GM18909 (cell line): Measurements from ENCODE around the gene RGS2.

Experiments used
- ATAC-seq: cut with Tn5 transposase; IDR thresholded peaks from one replicate; pipeline ENCODE4 v1.9.1; 2021; ENCODE audit warnings: mild to moderate bottlenecking; ENCODE audit not compliant: unreplicated experiment, poor library complexity

The RGS2 gene

GRCh38 chr1:192821296-192821695 lies 12.5 kb downstream of the RGS2 start:
- no peak for ATAC-seq

DNA sequence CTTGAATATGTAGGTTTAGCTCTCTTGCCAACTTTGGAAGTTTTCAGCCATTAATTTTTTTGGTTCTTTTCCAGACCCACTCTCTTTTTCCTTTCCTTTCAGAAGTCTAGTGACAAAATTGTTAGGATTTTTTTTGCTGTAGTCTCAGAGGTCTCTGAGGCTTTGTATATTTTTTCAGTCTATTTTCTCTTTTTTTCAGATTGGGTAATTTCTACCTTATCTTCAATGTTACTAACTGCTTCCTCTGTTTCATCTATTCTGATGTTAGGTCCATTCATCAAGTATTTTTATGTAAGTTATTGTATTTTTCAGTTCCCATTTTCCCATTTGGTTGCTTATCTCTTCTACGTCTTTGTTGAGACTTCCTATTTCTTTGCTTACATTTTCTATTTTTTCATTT lies 15.7 kb downstream of the RGS2 start:
- ATAC-seq: no peak

- peak; percentile 78 for ATAC-seq
Observed at GRCh38 chr1:192826791-192827546, 18.1 kb downstream of the RGS2 start.

DNA sequence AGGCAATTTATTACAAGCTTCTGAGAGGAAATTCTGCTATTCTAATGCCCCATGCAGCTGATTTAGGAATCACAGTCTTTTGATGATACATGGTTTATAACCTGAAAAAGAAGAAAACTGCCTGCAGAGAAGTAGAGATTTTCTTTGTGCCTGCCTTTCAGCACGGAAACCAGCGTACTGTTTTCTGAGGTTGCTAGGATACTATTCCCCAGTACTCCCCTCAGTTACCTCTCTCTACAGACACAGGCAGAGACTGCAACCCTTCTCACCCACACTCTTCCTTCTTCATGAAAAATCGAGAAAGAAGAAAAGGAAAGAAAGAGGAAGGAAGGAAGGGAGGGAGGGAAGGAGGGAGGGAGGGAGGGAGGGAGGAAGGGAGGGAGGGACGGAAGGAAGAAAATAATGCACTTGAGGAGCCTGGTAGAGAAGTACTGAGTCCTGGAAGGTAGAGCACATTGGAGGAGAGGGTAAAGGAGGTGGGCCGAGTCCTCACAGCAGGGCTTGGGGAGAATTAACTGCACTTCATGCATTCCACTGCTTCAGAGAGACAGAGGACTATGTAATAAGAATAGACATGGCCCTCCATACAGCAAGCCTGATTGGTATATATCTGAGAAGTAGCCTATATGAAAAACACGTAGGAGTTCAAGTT lies 21.9 kb downstream of the RGS2 start:
- no peak for ATAC-seq

DNA sequence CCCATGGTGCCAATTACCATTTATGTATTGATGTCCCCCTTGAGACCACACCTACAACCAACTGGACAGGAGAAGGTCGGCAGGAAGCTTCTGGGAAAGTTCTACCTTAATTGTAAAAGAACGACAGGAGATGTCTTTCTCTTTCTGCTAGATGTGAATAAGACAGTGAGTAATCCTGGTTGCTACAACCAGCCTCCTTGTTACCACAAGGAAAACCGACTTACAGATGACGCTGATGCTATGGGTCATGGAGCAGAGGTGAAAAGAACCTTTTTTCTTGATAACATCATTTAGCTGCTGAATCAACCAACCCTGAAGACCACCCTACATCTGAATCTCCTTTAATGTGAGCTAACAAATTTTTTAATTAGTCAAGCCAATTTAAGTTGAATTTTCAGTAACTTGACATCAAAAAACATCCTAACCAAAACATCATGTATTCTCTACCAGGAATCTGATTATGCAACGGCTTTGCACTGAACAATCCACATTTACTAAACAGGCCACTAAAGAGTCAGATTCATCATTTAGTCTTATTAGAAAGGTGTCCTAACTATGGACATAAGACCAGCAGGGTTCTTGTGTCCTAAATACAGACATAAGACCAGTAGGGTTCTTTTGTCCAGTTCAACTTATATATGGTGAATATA lies 23.0 kb downstream of the RGS2 start:
- no peak for ATAC-seq

DNA sequence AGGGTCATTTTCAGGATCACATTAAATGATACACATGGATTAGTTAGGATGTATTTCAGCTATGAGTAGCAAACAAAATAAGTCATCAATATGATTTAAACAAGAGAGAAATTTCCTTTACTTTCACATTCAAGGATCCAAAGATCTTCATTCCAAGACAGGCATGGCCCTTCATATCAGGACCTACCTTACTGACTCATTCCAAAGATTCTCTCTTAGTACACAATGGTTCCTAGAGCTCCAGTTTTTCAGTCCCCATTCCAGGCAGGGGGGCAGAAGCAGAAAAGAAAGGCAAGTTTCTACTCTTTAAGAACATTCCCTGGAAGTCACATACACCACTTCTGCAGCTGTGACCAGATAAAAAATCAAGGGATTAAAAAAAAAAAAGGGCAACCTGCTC lies 23.7 kb downstream of the RGS2 start:
- no peak for ATAC-seq

- ATAC-seq: no peak
Observed at GRCh38 chr1:192835116-192835515, 26.3 kb downstream of the RGS2 start.

DNA sequence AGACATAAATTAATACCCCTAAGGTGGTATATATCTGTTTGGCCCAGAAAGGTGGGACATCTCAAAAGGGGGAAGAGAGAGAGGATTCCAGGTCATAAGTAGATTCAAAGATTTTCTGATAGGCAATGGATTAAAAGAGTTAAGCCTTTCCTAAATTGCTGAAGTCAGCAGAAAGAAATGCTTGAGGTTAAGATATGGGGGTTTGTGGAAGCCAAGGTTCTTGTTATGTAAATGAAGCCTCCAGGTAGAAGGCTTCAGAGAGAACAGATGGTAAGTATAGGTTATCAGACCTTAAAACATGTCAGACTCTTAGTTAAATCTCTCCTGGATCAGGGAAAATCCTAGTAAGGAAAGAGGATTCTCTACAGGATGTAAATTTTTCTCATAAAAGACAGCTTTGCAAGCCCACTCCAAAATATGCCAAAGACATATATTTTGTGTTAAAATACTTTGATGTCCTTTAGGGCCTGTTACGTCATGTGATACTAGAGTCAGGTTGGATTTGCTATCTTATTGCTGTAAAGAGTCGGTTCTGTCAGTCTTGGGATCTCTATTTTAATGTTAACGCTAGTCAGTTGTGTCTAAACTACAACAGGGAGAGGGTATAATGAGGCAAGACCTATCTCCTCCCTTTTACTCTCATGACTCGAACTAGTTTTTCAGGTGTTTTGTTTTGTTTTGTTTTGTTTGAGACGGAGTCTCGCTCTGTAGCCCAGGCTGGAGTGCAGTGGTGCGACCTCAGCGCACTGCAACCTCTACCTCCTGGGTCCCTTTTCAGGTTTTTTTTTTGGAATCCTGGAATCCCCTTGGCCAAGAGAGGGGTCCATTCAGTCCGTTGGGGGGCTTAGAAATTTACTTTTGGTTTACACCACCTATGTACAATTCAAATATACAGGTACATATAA lies 30.6 kb downstream of the RGS2 start:
- no peak for ATAC-seq

GRCh38 chr1:192844360-192844759 lies 35.5 kb downstream of the RGS2 start:
- no peak for ATAC-seq

GRCh38 chr1:192846950-192847349 lies 38.1 kb downstream of the RGS2 start:
- ATAC-seq: no peak

DNA sequence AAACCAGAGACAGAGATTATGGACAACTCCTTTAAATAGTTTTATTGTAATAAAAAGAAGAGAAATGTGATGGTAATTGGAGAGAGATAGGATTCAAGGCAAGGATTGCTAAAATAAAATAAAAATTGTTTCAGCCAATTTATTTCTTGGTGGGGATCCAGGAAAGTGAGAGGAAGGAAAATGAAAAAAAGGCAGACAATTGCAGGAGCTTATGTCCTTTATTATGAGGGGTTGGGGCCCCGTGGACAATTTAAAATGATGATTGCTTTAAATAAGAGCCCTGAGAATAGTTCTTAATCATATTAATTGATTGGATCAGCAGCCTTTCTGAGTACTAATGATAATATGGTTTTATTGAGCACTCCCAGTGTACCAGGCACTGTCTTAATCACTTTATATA lies 40.2 kb downstream of the RGS2 start:
- no peak for ATAC-seq

DNA sequence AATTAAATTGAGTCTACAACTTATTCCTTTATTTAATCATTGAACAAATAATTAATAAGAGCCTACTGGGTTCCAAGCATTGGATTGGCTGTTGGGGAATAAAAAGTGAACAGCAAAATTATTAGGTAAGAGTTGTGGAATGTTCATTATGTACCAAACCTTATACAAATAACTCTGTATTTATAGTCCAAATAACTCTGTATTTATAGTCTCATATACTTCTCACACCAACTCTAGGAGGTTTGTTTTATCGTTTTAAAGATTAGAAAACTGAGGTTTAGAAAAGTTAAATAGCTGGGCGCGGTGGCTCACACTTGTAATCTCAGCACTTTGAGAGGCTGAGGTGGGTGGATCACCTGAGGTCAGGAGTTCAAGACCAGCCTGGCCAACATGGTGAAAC lies 40.6 kb downstream of the RGS2 start:
- ATAC-seq: no peak

- no peak for ATAC-seq
Observed at GRCh38 chr1:192852001-192852947, 43.4 kb downstream of the RGS2 start.

GRCh38 chr1:192858456-192858855 lies 49.6 kb downstream of the RGS2 start:
- no peak for ATAC-seq

DNA sequence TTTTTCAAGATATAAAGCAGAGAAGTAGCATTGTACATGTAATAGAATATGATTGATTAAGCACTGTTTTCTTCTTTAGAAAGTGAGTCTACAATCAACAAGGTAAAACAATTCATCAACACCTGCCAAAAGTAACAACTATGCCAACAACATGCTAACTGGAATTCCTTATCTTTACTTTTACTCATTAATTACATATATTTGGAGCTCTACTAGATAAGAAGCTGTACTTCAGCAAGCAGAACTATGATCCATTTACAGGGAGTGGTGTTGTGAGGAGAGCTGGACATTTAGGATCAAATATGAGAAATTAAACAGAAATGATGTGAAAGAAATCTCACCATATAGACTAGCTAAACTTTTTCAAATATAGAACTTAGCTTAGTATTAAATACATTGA lies 51.0 kb downstream of the RGS2 start:
- no peak for ATAC-seq

DNA sequence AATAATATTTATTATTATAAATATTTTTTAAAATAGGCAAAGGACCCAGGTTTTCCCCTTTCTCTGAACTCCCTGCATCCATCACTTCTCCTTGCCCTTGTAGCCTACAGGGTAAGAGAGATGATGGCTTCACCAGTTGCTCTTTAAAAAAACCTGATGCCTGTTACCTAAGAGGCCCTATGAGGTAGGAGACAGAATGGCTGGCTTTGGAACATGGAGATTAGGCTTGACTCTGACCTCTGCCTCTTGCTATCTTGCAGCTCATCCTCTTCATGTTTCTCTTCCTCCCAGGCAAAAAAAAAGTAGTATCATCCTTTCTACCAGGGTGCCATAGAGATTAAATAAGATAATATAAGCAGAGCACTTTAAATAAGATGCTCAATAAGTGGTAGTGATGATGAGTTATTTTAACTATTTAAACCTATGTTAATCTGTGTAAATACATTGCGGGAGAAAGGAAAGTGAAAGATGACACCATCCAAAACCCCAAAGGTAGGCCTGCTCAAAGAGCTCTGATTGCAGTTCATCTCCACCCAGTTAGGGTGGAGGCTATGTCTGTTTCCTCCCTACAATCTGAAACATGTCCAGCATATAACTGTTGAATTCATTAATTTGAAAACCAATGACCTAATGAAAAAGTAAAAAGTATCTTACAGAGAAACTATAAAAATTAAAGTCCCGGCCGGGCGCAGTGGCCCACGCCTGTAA lies 51.8 kb downstream of the RGS2 start:
- ATAC-seq: no peak

DNA sequence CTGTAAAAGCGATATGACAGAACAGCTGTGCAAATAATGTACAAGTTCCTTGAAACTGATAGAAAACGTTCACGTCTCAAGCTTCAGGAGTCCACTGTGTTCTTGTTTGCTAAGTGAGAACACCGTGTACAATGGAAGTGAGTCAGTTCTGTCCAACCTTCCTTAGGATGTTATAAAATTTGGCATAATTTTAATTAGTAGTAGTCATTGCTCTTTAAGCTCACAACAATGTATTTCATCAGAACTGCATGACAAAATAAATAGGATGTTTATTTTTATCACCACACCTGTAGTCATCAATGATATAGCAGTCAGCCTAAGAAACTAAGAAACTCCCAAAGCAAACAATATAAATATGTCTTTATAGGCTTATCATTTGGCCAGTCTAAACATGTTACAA lies 53.0 kb downstream of the RGS2 start:
- ATAC-seq: no peak
